SIG-M5 treated with dmso at 0.1 percent for 504 hours (cell line): ENCODE results near the gene TTL.
A peak's percentile ranks its signal among the peaks of the same experiment; 100 is the strongest.
"Not testable (repeated sequence)": the region's sequence is repeated elsewhere in the genome, so short reads cannot be mapped to it uniquely, and the experiment has no call there.

Experiments used
- DNase-seq: peaks from one replicate; lab custom pipeline; 2025; ENCODE audit not compliant: unreplicated experiment; lab: John Stamatoyannopoulos, UW

Gene TTL

GRCh38 chr2:112519506-112519905 lies 37.5 kb downstream of the TTL start:
- DNase-seq = no peak

DNA sequence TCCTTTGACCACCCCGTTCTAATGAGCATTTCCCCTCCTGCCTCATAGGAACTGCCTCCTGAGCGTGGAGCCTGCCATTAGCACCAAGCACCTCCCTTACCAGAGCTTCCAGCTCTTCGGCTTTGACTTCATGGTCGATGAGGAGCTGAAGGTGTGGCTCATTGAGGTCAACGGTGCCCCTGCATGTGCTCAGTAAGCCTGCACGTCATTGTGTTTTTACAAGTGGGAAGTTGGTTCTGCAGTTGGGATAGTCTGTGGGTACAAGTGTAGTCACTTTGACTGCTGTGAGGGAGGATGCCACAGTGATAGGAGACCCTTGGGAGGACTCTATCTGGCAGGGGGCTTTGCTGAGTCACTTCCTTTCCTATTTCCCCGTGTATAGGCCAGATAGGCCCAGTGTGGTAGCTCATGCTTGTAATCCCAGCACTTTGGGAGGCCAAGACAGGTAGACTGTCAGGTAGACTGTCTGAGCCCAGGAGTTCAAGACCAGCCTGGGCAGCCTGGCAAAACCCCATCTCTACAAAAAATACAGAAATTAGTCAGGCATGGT lies 38.4 kb downstream of the TTL start:
- DNase-seq = no peak

DNA sequence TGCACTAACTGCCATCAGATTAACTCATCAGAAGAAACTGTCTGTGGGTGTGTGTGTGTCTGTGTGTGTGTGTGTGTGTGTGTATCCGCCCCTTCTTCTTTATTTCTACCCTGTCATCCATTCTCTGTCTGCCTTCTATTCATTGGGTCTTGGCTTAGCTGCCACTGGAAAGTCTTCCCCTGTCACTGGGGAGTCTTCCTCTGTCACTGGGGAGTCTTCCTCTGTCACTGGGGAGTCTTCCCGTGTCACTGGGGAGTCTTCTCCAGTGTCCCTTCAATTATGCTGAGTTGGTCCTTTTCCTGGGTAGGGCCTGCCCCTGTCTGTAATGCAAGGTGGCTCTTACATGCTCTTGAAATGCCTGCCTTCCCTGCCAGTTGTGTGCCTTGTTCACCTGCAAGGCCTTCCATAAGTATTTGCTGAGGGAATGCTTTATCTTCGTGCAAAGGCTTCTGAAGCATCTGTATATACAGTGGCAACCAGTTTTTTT lies 41.4 kb downstream of the TTL start:
- DNase-seq = no peak

DNA sequence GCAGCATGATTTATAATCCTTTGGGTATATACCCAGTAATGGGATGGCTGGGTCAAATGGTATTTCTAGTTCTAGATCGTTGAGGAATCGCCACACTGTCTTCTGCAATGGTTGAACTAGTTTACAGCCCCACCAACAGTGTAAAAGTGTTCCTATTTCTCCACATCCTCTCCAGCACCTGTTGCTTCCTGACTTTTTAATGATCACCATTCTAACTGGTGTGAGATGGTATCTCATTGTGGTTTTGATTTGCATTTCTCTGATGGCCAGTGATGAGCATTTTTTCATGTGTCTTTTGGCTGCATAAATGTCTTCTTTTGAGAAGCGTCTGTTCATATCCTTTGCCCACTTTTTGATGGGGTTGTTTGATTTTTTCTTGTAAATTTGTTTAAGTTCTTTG lies 42.3 kb downstream of the TTL start:
- not testable (repeated sequence) for DNase-seq

GRCh38 chr2:112528541-112528940 lies 46.6 kb downstream of the TTL start:
- DNase-seq = no peak

DNA sequence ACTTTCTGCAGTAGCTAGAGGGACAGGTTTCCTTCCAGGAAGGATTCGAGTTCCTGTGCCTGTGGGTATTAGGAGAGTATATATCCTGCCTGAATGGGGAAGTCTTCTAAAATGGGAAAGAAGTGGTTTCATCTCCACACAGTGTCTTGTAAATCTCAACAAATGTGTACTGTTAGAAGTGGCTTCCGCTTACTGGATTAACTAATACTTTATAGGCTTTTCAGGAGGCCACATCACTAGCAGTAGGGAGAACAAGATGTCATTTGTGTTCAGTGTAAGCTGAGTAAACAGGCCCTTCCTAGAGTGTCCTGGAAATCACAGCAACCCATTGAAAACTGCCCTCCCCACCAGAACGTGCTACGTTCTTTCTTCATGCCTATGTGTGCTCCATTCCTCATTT lies 47.8 kb downstream of the TTL start:
- peak; percentile 13 for DNase-seq

DNA sequence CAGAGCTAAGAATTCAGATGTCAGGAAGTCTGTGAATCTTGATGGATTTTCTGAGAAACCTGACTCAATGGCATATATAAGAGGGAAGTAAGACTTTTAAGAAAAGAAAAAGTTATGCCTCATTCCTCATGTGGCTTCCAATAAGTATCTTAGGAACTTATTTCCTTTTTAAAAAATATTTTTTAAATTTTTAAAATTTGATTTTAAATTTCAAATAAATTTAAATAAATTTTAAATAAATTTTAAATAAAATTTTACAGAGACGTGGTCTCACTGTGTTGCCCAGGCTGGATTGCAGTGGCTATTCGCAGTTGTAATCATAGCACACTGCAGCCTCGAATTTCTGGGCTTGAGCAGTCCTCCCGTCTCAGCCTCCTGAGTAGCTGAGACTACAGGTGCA lies 48.8 kb downstream of the TTL start:
- DNase-seq = no peak

DNA sequence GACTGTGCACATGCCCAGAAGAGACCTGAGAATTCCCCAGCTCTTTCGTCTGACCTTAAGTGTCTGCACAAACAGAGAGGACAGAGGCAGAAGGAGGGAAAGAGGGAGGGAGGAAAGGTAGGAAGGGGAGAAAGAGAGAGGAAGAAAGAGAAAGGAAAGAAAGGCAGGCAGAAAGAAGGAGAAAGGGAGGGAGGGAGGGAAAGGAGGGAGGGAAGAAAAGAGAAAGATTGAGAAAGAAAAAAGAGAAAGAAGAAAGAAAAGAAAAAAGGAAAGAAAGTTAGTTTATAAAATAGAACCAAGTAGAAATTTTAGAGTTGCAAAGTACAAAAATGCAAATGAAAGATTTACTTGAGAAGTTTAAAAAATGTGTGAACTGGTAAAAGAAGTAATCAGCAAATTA lies 52.9 kb downstream of the TTL start:
- DNase-seq = no peak

GRCh38 chr2:112536665-112537064 lies 54.7 kb downstream of the TTL start:
- DNase-seq = not testable (repeated sequence)

- no peak for DNase-seq
Measured at GRCh38 chr2:112539306-112539705, 57.4 kb downstream of the TTL start.

GRCh38 chr2:112540906-112541305 lies 59.0 kb downstream of the TTL start:
- no peak for DNase-seq

GRCh38 chr2:112541315-112542122 lies 59.6 kb downstream of the TTL start:
- peak; percentile 82 for DNase-seq

DNA sequence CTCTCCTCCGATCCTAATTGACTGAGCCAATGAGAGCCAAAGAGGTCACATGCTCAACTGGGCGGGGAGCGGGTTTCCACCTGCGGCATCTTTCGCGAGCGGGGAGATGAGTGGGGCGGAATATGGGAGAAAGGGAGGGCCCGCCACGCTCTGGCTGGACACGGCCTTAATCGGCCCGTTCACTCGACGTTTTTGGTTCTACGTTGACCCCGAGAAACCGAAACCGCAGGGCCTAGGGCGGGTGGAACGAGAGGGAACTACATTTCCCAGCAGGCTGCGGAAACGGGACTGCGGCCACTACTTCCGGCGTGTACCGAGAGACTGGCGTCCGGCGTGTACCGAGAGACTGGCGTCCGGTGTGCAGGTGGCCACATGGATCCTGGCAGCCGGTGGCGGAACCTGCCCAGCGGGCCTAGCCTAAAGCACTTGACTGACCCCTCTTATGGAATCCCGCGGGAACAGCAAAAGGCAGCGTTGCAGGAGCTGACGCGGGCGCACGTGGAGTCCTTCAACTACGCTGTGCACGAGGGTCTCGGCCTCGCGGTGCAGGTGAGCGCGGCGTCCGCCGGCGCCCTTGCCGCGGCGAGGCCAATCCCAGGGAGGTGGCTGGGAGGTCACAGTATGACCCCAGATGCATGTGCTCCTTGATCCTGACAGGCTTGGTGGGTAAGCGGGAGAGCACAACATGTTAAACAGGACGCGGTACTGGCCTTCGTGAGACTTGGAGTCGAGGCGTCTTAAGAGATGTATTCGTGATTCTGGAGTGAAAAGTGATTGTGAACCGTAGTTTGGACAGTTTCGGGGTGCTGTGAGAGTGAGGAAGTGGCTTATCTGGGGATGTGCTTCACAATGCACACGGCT lies 60.4 kb downstream of the TTL start, which contains the start of gene POLR1B:
Gene POLR1B, plus strand, starts transcription at position 343 of the 861 bp plus-strand sequence. Its CDS starts 30 bp downstream, at position 373.
- DNase-seq = peak; percentile 83

DNA sequence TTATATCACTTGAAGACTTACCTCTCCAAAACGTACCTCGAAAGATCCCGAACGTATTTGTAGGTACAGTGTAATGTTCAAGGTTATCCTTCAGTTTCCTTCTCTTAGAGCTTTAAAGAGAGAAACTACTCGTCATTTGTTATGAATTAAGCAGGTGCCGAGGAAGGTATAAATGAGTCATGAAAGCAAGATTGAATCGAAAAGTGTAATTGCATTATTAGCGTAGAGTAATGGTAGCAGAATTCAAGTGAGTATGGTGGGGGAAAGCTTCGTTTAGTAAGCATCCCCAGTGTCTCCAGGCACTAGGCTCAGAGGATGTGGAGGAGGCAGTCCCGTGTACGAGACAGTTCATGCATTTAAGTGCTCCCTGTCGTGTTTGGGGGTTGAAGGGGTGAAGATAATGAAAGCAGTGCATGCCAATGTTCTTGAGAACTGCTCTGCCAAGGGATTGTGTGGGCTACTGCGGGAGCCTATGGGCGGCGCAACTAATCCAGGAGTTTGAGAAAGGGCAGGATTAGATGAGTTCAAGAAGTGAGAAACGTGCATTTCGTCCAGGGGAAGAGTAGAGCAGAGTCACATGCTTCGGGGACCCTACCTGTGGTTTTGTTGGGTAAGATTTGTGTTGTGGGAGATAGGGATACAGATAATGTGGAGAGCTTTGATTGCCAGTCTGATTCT lies 61.2 kb downstream of the TTL start:
- peak; percentile 55 for DNase-seq

GRCh38 chr2:112547333-112547732 lies 65.4 kb downstream of the TTL start:
- peak; percentile 15 for DNase-seq

- no peak for DNase-seq
Measured at GRCh38 chr2:112548980-112549379, 67.0 kb downstream of the TTL start.

GRCh38 chr2:112566104-112566503 lies 84.1 kb downstream of the TTL start:
- no peak for DNase-seq

DNA sequence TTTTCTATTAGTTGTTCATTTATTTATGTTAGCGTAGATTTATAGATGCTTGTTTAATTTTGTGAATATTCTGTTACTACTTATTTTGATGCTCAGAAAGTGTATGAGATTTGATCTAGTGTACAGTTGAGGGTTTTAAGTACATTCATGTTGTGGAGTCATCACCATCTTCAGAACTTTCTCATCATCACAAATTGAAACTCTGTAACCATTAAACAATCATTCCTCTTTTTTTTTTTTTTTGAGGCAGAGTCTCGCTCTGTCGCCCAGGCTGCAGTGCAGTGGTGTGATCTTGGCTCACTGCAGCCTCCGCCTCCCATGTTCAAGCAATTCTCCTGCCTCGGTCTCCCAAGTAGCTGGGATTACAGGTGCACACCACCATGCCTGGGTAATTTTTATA lies 84.6 kb downstream of the TTL start:
- DNase-seq = not testable (repeated sequence)

DNA sequence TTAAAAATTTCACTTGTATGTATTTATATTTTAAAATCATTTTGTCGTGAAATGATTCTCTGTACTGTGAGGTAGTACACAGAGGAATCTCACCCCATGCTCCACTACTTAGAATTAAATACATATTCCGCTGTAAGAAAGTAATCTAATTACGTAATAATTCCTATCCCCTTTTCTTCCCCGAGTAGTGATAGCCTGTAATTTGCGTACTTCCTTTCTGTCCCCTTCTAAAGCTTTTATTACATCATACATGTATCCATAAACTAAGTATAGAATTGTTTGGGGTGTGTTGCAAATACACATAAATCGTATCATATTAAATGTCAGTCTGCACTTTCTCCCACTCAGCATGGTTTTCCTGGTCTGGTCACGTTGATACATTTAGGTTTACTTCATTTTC lies 90.0 kb downstream of the TTL start:
- DNase-seq = peak; percentile 25

DNA sequence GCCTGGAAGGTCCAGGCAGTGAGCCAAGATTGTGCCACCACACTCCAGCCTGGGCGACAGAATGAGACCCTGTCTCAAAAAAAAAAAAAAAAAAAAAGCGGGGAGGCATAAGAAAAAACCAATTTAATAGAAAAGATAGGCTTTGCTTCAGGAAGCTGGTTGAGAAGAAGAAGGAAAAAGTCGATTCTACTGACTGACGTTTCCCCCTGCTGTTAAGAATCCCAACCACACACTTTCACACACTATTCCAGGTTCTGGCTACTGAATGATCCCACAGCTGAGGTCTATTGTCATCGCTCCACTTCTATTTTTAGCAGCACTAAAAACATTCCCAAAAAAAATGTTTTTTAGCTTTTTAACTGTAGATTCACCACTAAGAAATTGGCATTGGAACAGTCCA lies 95.8 kb downstream of the TTL start:
- DNase-seq = peak; percentile 7

- DNase-seq = peak; percentile 35
Measured at GRCh38 chr2:112579241-112579640, 97.3 kb downstream of the TTL start.
